Stimulated activated CD4-positive, alpha-beta T cell treated with anti-CD3 and anti-CD28 coated beads, Interleukin-4, amount 100 ng/mL, for 24 hours (primary cell): Measurements from ENCODE around the gene ZMPSTE24.
A peak's percentile ranks its signal among the peaks of the same experiment; 100 is the strongest.
"Not testable (repeated sequence)": the region's sequence is repeated elsewhere in the genome, so short reads cannot be mapped to it uniquely, and the experiment has no call there.

Experiments used
- DNase-seq: peaks from one replicate; pipeline ENCODE4 v3.0.0-alpha.2; 2020

Gene ZMPSTE24

GRCh38 chr1:40331403-40331802 is 73.4 kb downstream of the ZMPSTE24 start:
- not testable (repeated sequence) for DNase-seq

GRCh38 chr1:40332695-40333094 is 74.7 kb downstream of the ZMPSTE24 start:
- DNase-seq, result no peak

GRCh38 chr1:40337443-40337842 is 79.4 kb downstream of the ZMPSTE24 start:
- no peak for DNase-seq

GRCh38 chr1:40338745-40339419 is 80.8 kb downstream of the ZMPSTE24 start:
- DNase-seq, result peak; percentile 91

- DNase-seq, result no peak
Measured at GRCh38 chr1:40339420-40340323, 81.6 kb downstream of the ZMPSTE24 start.

- no peak for DNase-seq
Measured at GRCh38 chr1:40341491-40342380, 83.7 kb downstream of the ZMPSTE24 start.

GRCh38 chr1:40342381-40342717 is 84.3 kb downstream of the ZMPSTE24 start:
- not testable (repeated sequence) for DNase-seq
